OCI-LY7 (cell line): Measurements from ENCODE around the gene FAAP100. TPM values are rescaled to one million over a fixed set of nuclear protein-coding genes. Genes with fewer than 3 reads are reported as not detected.

Experiments
- BruUV-seq: library from RNA; stranded (reverse); fragments of 400-500 nt; replicated peaks from 2 replicates; lab custom pipeline; 2021; lab: Mats Ljungman, UMichigan
- CTCF ChIA-PET: fragments of 300-600 bp; sonication (Branson Sonifier 250); formaldehyde crosslinking; loops from one replicate; lab custom pipeline; 2022; ENCODE audit warnings: antibody characterized with exemption; ENCODE audit not compliant: unreplicated experiment; lab: Charles Lee
- POLR2A ChIA-PET: fragments of 300-600 bp; sonication (Branson Sonifier 250); formaldehyde crosslinking; loops from one replicate; lab custom pipeline; 2022; ENCODE audit warnings: antibody characterized with exemption; lab: Charles Lee
- DNase-seq: peaks from one replicate; pipeline ENCODE4 v3.0.0-alpha.2; 2015; ENCODE audit warnings: low spot score
- H2AFZ ChIP-seq: fragments of 200-600 bp; sonication (generic), shearing (Covaris generic); 2 replicates; pipeline ENCODE4 v1.6.1; 2014; ENCODE audit warnings: mild to moderate bottlenecking, antibody characterized with exemption, low read length, moderate library complexity
- H3K27ac ChIP-seq: fragments of 200-600 bp; sonication (generic); 2 replicates; pipeline ENCODE4 v1.5.1; 2014; ENCODE audit warnings: mixed run types, low read depth, mild to moderate bottlenecking, moderate library complexity, low read length, inconsistent platforms; ENCODE audit not compliant: poor library complexity, severe bottlenecking
- H3K36me3 ChIP-seq: fragments of 200-600 bp; sonication (generic); 2 replicates; pipeline ENCODE4 v1.6.1; 2014; ENCODE audit warnings: mild to moderate bottlenecking, antibody characterized with exemption, low read length, moderate library complexity, mixed read lengths; ENCODE audit not compliant: insufficient read depth
- H3K4me1 ChIP-seq: fragments of 200-600 bp; sonication (generic); 2 replicates; pipeline ENCODE4 v1.5.1; 2014; ENCODE audit warnings: mild to moderate bottlenecking, low read length; ENCODE audit not compliant: insufficient read depth, poor library complexity, severe bottlenecking
- H3K4me2 ChIP-seq: fragments of 200-600 bp; sonication (generic); 2 replicates; pipeline ENCODE4 v1.6.1; 2014; ENCODE audit warnings: mild to moderate bottlenecking, low read length
- H3K4me3 ChIP-seq: fragments of 200-600 bp; sonication (generic); 2 replicates; pipeline ENCODE4 v1.5.1; 2014; ENCODE audit warnings: mild to moderate bottlenecking, low read depth, low read length; ENCODE audit not compliant: poor library complexity, severe bottlenecking
- H3K79me2 ChIP-seq: fragments of 200-600 bp; sonication (generic); 2 replicates; pipeline ENCODE4 v1.6.1; 2016; ENCODE audit warnings: low read depth, mild to moderate bottlenecking, low read length, moderate library complexity, mixed read lengths; ENCODE audit not compliant: insufficient read depth
- H3K9me2 ChIP-seq: fragments of 200-600 bp; sonication (generic); 2 replicates; pipeline ENCODE4 v1.6.1; 2016; ENCODE audit warnings: mild to moderate bottlenecking, low read length, mixed read lengths; ENCODE audit not compliant: insufficient read depth
- H3K9me3 ChIP-seq: fragments of 200-600 bp; sonication (generic); 2 replicates; pipeline ENCODE4 v1.6.1; 2014; ENCODE audit warnings: mild to moderate bottlenecking, mixed run types, low read length, mixed read lengths
- H4K20me1 ChIP-seq: fragments of 200-600 bp; sonication (generic); 2 replicates; pipeline ENCODE4 v1.6.1; 2014; ENCODE audit warnings: mild to moderate bottlenecking, antibody characterized with exemption, low read length, moderate library complexity, mixed read lengths; ENCODE audit not compliant: insufficient read depth
- EZH2phosphoT487 ChIP-seq: fragments of 200-600 bp; sonication (generic); IDR thresholded peaks from 2 replicates; pipeline ENCODE4 v1.6.1; 2018; ENCODE audit warnings: low read depth, borderline replicate concordance, mild to moderate bottlenecking, mixed run types, antibody characterized with exemption, low read length, moderate library complexity, mixed read lengths
- intact Hi-C: fragments of 100-400 bp; cut with micrococcal nuclease; formaldehyde crosslinking; loops from one replicate; pipeline ENCODE4 v1.10.0; 2022; ENCODE audit not compliant: unreplicated experiment
- total RNA-seq, 2 experiments: library from RNA; depleted of rRNA in 1 of 2; stranded (reverse); fragments of >200 nt in 1 of 2; shearing (Covaris generic) in 1 of 2; gene quantifications; 2 replicates each; pipeline ENCODE4 v1.2.3, GENCODE V29; 2014 to 2022
- TF ChIP-seq, protein P1 (sequence below): fragments of 200-600 bp; sonication (generic); conservative IDR thresholded peaks from 2 replicates; pipeline ENCODE4 v1.5.1; 2014; ENCODE audit warnings: mild to moderate bottlenecking, antibody characterized with exemption, low read length, moderate library complexity, mixed read lengths

The FAAP100 gene
- total RNA-seq, 2 experiments from 2014 or later: 65.2 to 74.2 TPM

DNA sequence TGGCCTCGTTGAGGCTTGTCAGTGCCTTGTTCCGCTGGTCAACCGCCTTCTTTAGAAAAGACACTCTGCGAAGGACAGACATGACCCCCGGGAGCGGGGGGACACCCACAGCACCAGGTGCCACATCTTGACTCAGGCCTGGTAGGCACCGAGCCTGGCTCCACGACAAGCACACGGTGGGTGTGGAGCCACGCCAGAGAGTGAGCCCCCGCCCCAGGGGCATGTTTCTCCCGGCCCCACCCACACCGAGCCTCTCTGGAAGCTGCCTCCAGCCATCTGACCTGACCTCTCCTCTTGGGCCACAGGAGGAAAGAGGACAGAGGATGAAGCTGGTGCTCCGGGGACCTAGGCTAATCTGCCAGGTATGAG, 4.6 kb downstream of the FAAP100 start:
- intact Hi-C loops: no loop called here
- DNase-seq: no peak
- Histone ChIP-seq H3K79me2 (peaks cover 9% of the 10 kb centered on the region; the same call in 1 of the 2 replicates), H3K27ac (no peak overlapping the region), H3K4me2 (no peak overlapping the region), H3K36me3 (peaks cover 75% of the 10 kb centered on the region), H4K20me1 (no peaks in the 10 kb centered on the region), H3K9me2 (no peaks in the 10 kb centered on the region), H3K4me3 (no peak overlapping the region), H3K4me1 (peaks cover 7% of the 10 kb centered on the region), H3K9me3 (no peaks in the 10 kb centered on the region), H2AFZ (no peak overlapping the region)
- ChIA-PET POLR2A (no interaction called here), CTCF (no interaction called here)
- BruUV-seq: no TSS peak
- TF ChIP-seq, protein P1, sequence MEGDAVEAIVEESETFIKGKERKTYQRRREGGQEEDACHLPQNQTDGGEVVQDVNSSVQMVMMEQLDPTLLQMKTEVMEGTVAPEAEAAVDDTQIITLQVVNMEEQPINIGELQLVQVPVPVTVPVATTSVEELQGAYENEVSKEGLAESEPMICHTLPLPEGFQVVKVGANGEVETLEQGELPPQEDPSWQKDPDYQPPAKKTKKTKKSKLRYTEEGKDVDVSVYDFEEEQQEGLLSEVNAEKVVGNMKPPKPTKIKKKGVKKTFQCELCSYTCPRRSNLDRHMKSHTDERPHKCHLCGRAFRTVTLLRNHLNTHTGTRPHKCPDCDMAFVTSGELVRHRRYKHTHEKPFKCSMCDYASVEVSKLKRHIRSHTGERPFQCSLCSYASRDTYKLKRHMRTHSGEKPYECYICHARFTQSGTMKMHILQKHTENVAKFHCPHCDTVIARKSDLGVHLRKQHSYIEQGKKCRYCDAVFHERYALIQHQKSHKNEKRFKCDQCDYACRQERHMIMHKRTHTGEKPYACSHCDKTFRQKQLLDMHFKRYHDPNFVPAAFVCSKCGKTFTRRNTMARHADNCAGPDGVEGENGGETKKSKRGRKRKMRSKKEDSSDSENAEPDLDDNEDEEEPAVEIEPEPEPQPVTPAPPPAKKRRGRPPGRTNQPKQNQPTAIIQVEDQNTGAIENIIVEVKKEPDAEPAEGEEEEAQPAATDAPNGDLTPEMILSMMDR: no peak
- no peak for TF ChIP-seq EZH2phosphoT487

- no peak overlapping the region for H3K4me3 ChIP-seq
- H4K20me1 ChIP-seq: no peaks in the 10 kb centered on the region
- no peaks in the 10 kb centered on the region for H3K9me3 ChIP-seq
- peaks cover 7% of the 10 kb centered on the region for H3K4me1 ChIP-seq
- H3K79me2 ChIP-seq: peaks cover 9% of the 10 kb centered on the region; the same call in 1 of the 2 replicates
- no TSS peak for BruUV-seq
- intact Hi-C loops: no loop called here
- CTCF ChIA-PET: no interaction called here
- no peak overlapping the region for H3K4me2 ChIP-seq
- no peak for TF ChIP-seq EZH2phosphoT487
- TF ChIP-seq, protein P1: no peak
- H3K27ac ChIP-seq: no peak overlapping the region
- POLR2A ChIA-PET: no interaction called here
- no peaks in the 10 kb centered on the region for H3K9me2 ChIP-seq
- no peak for DNase-seq
- no peak overlapping the region for H2AFZ ChIP-seq
- H3K36me3 ChIP-seq: peaks cover 75% of the 10 kb centered on the region
These were observed 5.1 kb downstream of the FAAP100 start for GRCh38 chr17:81546906-81547613.
